Tibial artery (tissue), 4 donors: ENCODE data around the gene TRAPPC11.

Source experiments
- DNase-seq, 2 donors: peaks; one replicate each; pipeline ENCODE4 v3.0.0-alpha.2; 2019
- H3K27ac ChIP-seq, 2 donors: fragments of 200-600 bp; sonication (generic) in 1 of 2; 1 replicate in 1 of 2; 2 replicates in 1 of 2; pipeline ENCODE4 v1.5.1; 2018 to 2019; ENCODE audit warnings: mild to moderate bottlenecking in 1 of 2
- H3K27me3 ChIP-seq, 2 donors: fragments of 200-600 bp; sonication (generic) in 1 of 2; one replicate each; pipeline versions ENCODE4 v1.5.1 to v1.6.0; 2016 to 2019
- H3K36me3 ChIP-seq, 3 donors: fragments of 200-600 bp; sonication (generic) in 2 of 3; one replicate each; pipeline ENCODE4 v1.5.1; 2016 to 2019; ENCODE audit warnings: mild to moderate bottlenecking in 2 of 3
- H3K4me1 ChIP-seq, 4 donors: fragments of 200-600 bp; sonication (generic) in 2 of 4; 1 replicate in 3 of 4; 2 replicates in 1 of 4; pipeline ENCODE4 v1.5.1; 2016 to 2019
- H3K4me3 ChIP-seq, 2 donors: fragments of 200-600 bp; sonication (generic) in 1 of 2; 1 replicate in 1 of 2; 2 replicates in 1 of 2; pipeline ENCODE4 v1.5.1; 2018 to 2019; ENCODE audit warnings: mild to moderate bottlenecking in 2 of 2
- H3K9me3 ChIP-seq, 3 donors: fragments of 200-600 bp; sonication (generic) in 1 of 3; one replicate each; pipeline ENCODE4 v1.5.1; 2016 to 2019
- CTCF ChIP-seq, 2 experiments: fragments of 200-600 bp in 1 of 2; fragments of 450-650 bp in 1 of 2; IDR thresholded peaks; one replicate each; pipeline ENCODE4 v1.5.1; 2017 to 2019; ENCODE audit warnings: antibody characterized with exemption in 2 of 2, mild to moderate bottlenecking in 1 of 2, moderate library complexity in 1 of 2
- intact Hi-C: fragments of 100-400 bp; cut with DNase I; formaldehyde crosslinking; loops from one replicate; pipeline ENCODE4 v1.15.0; 2023; ENCODE audit warnings: low total_unique reads

The TRAPPC11 gene

GRCh38 chr4:183627979-183628588 lies 31.0 kb upstream of the TRAPPC11 start:
- Histone ChIP-seq H3K27me3 (no peaks in the 10 kb centered on the region), H3K9me3 (no peaks in the 10 kb centered on the region), H3K4me3 (no peak overlapping the region), H3K27ac (no peak overlapping the region), H3K36me3 (no peaks in the 10 kb centered on the region), H3K4me1 (no peaks in the 10 kb centered on the region)
- intact Hi-C loops = no loop called here
- no peak for TF ChIP-seq CTCF (IDR thresholded peaks at IDR 0.05)
- DNase-seq = no peak

DNA sequence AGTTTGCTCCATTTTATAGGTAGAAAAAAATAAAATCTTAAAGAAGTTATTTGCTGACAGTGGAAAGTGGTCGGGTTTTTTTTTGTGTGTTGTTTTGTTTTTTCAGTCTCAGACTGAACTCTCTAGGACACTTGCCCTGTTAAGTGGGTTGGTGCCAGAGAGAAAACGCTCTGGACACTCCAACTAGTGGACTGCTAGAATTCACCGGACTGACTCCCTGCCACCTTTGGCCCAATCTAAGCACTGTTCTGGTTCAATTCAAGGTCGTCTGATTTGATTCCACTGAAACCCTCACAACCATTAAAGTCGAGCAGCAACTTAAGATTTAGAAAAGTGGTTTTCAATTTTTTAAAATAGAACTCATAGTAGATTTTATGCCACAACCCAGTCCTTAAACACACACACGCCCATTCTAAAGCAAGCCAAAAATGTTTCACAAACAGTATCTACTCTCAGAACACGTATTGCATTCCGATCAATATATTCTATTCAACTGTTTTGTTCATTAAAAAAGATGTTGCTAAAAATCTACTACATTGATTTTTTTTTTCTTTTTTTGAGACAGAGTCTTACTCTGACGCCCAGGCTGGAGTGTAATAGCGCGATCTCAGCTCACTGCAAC lies 27.4 kb upstream of the TRAPPC11 start:
- H3K4me1 ChIP-seq = peaks cover 0 to 7% (median 3%) of the 10 kb centered on the region in 4 donors
- no peaks in the 10 kb centered on the region for H3K27me3 ChIP-seq
- no peaks in the 10 kb centered on the region for H3K36me3 ChIP-seq
- no peak overlapping the region for H3K4me3 ChIP-seq
- no peak for DNase-seq
- TF ChIP-seq CTCF (IDR thresholded peaks at IDR 0.05) = no peak
- no peak overlapping the region for H3K27ac ChIP-seq
- no peaks in the 10 kb centered on the region for H3K9me3 ChIP-seq
- intact Hi-C loops = no loop called here

DNA sequence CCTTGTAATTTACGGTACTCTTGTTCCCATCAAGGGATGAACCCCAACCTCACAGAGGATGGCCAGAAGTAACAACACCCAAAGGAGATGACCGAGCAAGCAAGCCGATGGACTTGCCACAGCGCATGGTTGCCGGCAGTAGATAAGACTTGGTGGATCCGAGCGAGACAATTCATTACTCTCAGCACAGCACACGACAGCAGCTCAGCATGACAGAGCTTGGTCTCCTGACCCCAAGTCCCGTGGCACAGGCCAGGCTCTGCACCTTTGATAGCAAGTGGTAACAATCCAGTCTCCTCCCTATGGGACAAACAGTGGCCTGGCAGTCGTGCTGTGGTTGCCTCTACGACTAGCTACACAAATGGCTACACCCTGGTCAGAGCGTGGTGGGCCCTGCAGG lies 26.4 kb upstream of the TRAPPC11 start:
- Histone ChIP-seq H3K27ac (no peak overlapping the region), H3K27me3 (no peaks in the 10 kb centered on the region), H3K4me3 (no peak overlapping the region), H3K36me3 (no peaks in the 10 kb centered on the region), H3K4me1 (peaks cover 0 to 17% (median 11%) of the 10 kb centered on the region in 4 donors), H3K9me3 (no peaks in the 10 kb centered on the region)
- TF ChIP-seq CTCF (IDR thresholded peaks at IDR 0.05) = no peak
- DNase-seq = no peak
- intact Hi-C loops = no loop called here

- no peak for TF ChIP-seq CTCF (IDR thresholded peaks at IDR 0.05)
- no peaks in the 10 kb centered on the region for H3K36me3 ChIP-seq
- H3K4me3 ChIP-seq = no peak overlapping the region
- no peaks in the 10 kb centered on the region for H3K9me3 ChIP-seq
- intact Hi-C loops = no loop called here
- no peaks in the 10 kb centered on the region for H3K27me3 ChIP-seq
- no peak for DNase-seq
- H3K4me1 ChIP-seq = peaks cover 0 to 28% (median 13%) of the 10 kb centered on the region in 4 donors
- no peak overlapping the region for H3K27ac ChIP-seq
These were observed 25.4 kb upstream of the TRAPPC11 start for GRCh38 chr4:183633476-183634400.

GRCh38 chr4:183635321-183635720 lies 23.8 kb upstream of the TRAPPC11 start:
- no peak overlapping the region for H3K27ac ChIP-seq

More at GRCh38 chr4:183635321-183635720, 23.8 kb upstream of the TRAPPC11 start:
- H3K4me1 ChIP-seq = peaks cover 0 to 36% (median 18%) of the 10 kb centered on the region in 4 donors
- no peak for TF ChIP-seq CTCF (IDR thresholded peaks at IDR 0.05)
- H3K36me3 ChIP-seq = no peaks in the 10 kb centered on the region
- H3K4me3 ChIP-seq = no peak overlapping the region
- intact Hi-C loops = no loop called here
- no peaks in the 10 kb centered on the region for H3K27me3 ChIP-seq
- DNase-seq = no peak
- no peaks in the 10 kb centered on the region for H3K9me3 ChIP-seq
